Endothelial cell of umbilical vein (primary cell): Measurements from ENCODE around the gene HPCAL4. TPM values are rescaled to one million over a fixed set of nuclear protein-coding genes. Genes with fewer than 3 reads are reported as not detected.

Experiments
- BruUV-seq: library from RNA; stranded (reverse); fragments of 400-500 nt; replicated peaks from 2 replicates; lab custom pipeline; 2021; lab: Mats Ljungman, UMichigan
- CTCF ChIA-PET: fragments of 300-600, 350-600 bp; sonication (Branson Sonifier 250); formaldehyde crosslinking; loops from one replicate; lab custom pipeline; 2021; ENCODE audit warnings: antibody characterized with exemption, inconsistent platforms; lab: Charles Lee
- POLR2A ChIA-PET: fragments of 300-600, 350-600 bp; sonication (Branson Sonifier 250); formaldehyde crosslinking; loops from one replicate; lab custom pipeline; 2021; ENCODE audit warnings: antibody characterized with exemption, inconsistent platforms; lab: Charles Lee
- DNase-seq: peaks from one replicate; pipeline ENCODE4 v3.0.0-alpha.2; 2011; ENCODE audit warnings: low read depth, low spot score
- FAIRE-seq: peaks from 2 replicates; lab custom pipeline; 2011; peaks lifted over from hg19 to GRCh38; lab: Jason Lieb, UNC
- H2AFZ ChIP-seq: 2 replicates; pipeline ENCODE4 v1.6.0; 2012; ENCODE audit warnings: low read depth, low read length, control low read depth, inconsistent platforms
- H3K27ac ChIP-seq: 2 replicates; pipeline ENCODE4 v1.5.1; 2011; ENCODE audit warnings: low read depth, mild to moderate bottlenecking, control low read depth, low read length, moderate library complexity; ENCODE audit not compliant: insufficient read depth
- H3K27me3 ChIP-seq, 2 experiments: 2 replicates each; pipeline versions ENCODE4 v1.6.0 to v1.6.1; 2011; ENCODE audit warnings: low read length in 2 of 2, mixed read lengths in 1 of 2; ENCODE audit not compliant: control insufficient read depth in 2 of 2, insufficient read depth in 2 of 2
- H3K36me3 ChIP-seq, 2 experiments: 2 replicates in 1 of 2; 3 replicates in 1 of 2; pipeline ENCODE4 v1.5.1; 2011; ENCODE audit warnings: low read length in 2 of 2, mild to moderate bottlenecking in 1 of 2, moderate library complexity in 1 of 2; ENCODE audit not compliant: control insufficient read depth in 2 of 2, insufficient read depth in 2 of 2; ENCODE audit errors: extremely low read depth in 1 of 2
- H3K4me1 ChIP-seq: 3 replicates; pipeline ENCODE4 v1.5.1; 2011; ENCODE audit warnings: mild to moderate bottlenecking, low read length; ENCODE audit not compliant: control insufficient read depth, insufficient read depth; ENCODE audit errors: extremely low read depth
- H3K4me2 ChIP-seq: 2 replicates; pipeline ENCODE4 v1.6.1; 2011; ENCODE audit warnings: low read length, control low read depth, mixed read lengths; ENCODE audit not compliant: insufficient read depth
- H3K4me3 ChIP-seq, 3 experiments: fragments of 200-600 bp in 1 of 3; sonication (generic), shearing (Covaris generic) in 1 of 3; replicated peaks in 1 of 3; 2 replicates each; pipeline ENCODE4 v1.5.1; 2011 to 2016; ENCODE audit warnings: control low read depth in 3 of 3, low read length in 3 of 3, mild to moderate bottlenecking in 2 of 3, inconsistent platforms in 1 of 3, low read depth in 1 of 3, moderate library complexity in 1 of 3; ENCODE audit not compliant: insufficient read depth in 1 of 3
- H3K79me2 ChIP-seq: 2 replicates; pipeline ENCODE4 v1.6.0; 2012; ENCODE audit warnings: low read length, inconsistent platforms; ENCODE audit not compliant: control insufficient read depth, insufficient read depth
- H3K9ac ChIP-seq: replicated peaks from 2 replicates; pipeline ENCODE3; 2011; ENCODE audit warnings: low read length, control low read depth; ENCODE audit not compliant: insufficient read depth; ENCODE audit errors: extremely low read depth
- H3K9me1 ChIP-seq: replicated peaks from 3 replicates; pipeline ENCODE4 v1.6.0; 2011; ENCODE audit warnings: mild to moderate bottlenecking, low read length; ENCODE audit not compliant: control insufficient read depth, insufficient read depth; ENCODE audit errors: extremely low read depth
- H3K9me3 ChIP-seq: replicated peaks from 2 replicates; pipeline ENCODE4 v1.5.1; 2012; ENCODE audit warnings: low read length, inconsistent platforms; ENCODE audit not compliant: control insufficient read depth, insufficient read depth
- H4K20me1 ChIP-seq: replicated peaks from 2 replicates; pipeline ENCODE3; 2011; ENCODE audit warnings: mild to moderate bottlenecking, low read length; ENCODE audit not compliant: control insufficient read depth, insufficient read depth; ENCODE audit errors: extremely low read depth
- EZH2 ChIP-seq: IDR thresholded peaks from 2 replicates; pipeline ENCODE4 v1.6.1; 2012; ENCODE audit warnings: borderline replicate concordance, low read depth, mild to moderate bottlenecking, moderate library complexity, low read length, inconsistent platforms; ENCODE audit not compliant: severe bottlenecking
- FOS ChIP-seq: IDR thresholded peaks from 2 replicates; pipeline ENCODE4 v1.6.1; 2011; ENCODE audit warnings: mild to moderate bottlenecking, low read length, moderate library complexity, borderline replicate concordance; ENCODE audit not compliant: insufficient read depth
- GATA2 ChIP-seq: IDR thresholded peaks from 2 replicates; pipeline ENCODE4 v1.7.0; 2011; ENCODE audit warnings: low read depth, mild to moderate bottlenecking, moderate library complexity, mixed read lengths, low read length; ENCODE audit not compliant: insufficient read length, insufficient read depth
- JUN ChIP-seq: IDR thresholded peaks from 2 replicates; pipeline ENCODE4 v1.6.1; 2011; ENCODE audit warnings: borderline replicate concordance, low read depth; ENCODE audit not compliant: insufficient read length, insufficient read depth
- MYC ChIP-seq: IDR thresholded peaks from one replicate; pipeline ENCODE4 v1.6.1; 2011; ENCODE audit warnings: mild to moderate bottlenecking, low read depth, low read length
- POLR2A ChIP-seq: IDR thresholded peaks from 2 replicates; pipeline ENCODE4 v1.6.1; 2012; ENCODE audit warnings: low read depth, mild to moderate bottlenecking, control low read depth, low read length
- POLR2AphosphoS5 ChIP-seq: IDR thresholded peaks from 2 replicates; pipeline ENCODE4 v1.6.1; 2012; ENCODE audit warnings: low read depth, mild to moderate bottlenecking, control low read depth, low read length, moderate library complexity; ENCODE audit not compliant: insufficient read depth
- dilution Hi-C: fragments of 300-500 bp; cut with MboI; formaldehyde crosslinking; loops from one replicate; pipeline ENCODE4 v1.15.0; 2019; ENCODE audit warnings: low sequenced_read_pairs; ENCODE audit not compliant: extremely low pct_ligation_motif_present
- intact Hi-C: fragments of 100-400 bp; cut with micrococcal nuclease; formaldehyde crosslinking; loops from one replicate; pipeline ENCODE4 v1.10.0; 2022
- polyA plus RNA-seq, 4 experiments: library from polyadenylated mRNA; depleted of rRNA in 3 of 4; stranded (reverse) in 3 of 4; unstranded in 1 of 4; fragments of >200 nt; gene quantifications; 2 replicates each; pipeline versions ENCODE4 v1.2.1 to v1.2.3, GENCODE V29; 2011 to 2012; ENCODE audit warnings: missing spikeins in 1 of 4
- total RNA-seq: library from RNA; stranded (reverse); gene quantifications from 2 replicates; pipeline ENCODE4 v1.2.3, GENCODE V29; 2021
- TF ChIP-seq, protein P1 (sequence below): IDR thresholded peaks from 2 replicates; pipeline ENCODE4 v1.6.1; 2011; ENCODE audit not compliant: insufficient read depth, insufficient read length
- TF ChIP-seq, protein P2 (sequence below), 2 donors: IDR thresholded peaks; 1 replicate in 1 of 2; 2 replicates in 1 of 2; pipeline ENCODE4 v1.5.1; 2011; ENCODE audit warnings: low read length in 2 of 2, mild to moderate bottlenecking in 2 of 2, moderate library complexity in 2 of 2, control low read depth in 1 of 2, inconsistent platforms in 1 of 2, low read depth in 1 of 2; ENCODE audit not compliant: insufficient read depth in 1 of 2; ENCODE audit errors: extremely low read depth in 1 of 2

The HPCAL4 gene
- total and polyA plus RNA-seq, 2 donors (not counting 3 experiments of a cell fraction or from before 2014, with no cell fraction given), result not detected

DNA sequence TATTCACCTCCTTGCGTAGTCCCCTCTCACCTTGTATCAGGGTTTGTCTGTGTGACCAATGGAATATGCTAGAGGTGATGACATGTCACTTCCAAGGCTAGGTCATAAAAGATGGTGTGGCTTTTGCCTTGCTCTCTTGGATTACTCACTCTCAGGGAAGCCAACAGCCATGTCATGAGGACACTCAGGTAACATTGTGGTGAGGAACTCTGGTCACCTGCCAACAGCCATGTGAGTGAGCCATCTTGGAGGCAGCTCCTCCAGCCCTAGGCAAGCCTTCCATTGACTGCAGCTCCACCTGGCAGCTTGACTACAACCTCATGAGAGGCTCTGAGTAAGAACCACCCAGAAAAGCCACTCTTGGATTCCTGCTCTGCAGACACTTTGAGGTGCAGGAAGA is 40.8 kb downstream of the HPCAL4 start:
- Histone ChIP-seq H4K20me1 (no peaks in the 10 kb centered on the region), H3K9me1 (no peaks in the 10 kb centered on the region), H3K36me3 (no peaks in the 10 kb centered on the region), H3K79me2 (no peaks in the 10 kb centered on the region), H3K9me3 (no peaks in the 10 kb centered on the region), H3K9ac (no peak overlapping the region), H3K4me3 (no peak overlapping the region), H3K4me2 (no peak overlapping the region), H2AFZ (no peak overlapping the region), H3K27ac (no peak overlapping the region), H3K27me3 (peaks cover 14 to 19% of the 10 kb centered on the region in 2 experiments), H3K4me1 (no peaks in the 10 kb centered on the region)
- TF ChIP-seq GATA2 (no peak), JUN (no peak), POLR2A (no peak), EZH2 (no peak), MYC (no peak), POLR2AphosphoS5 (no peak), FOS (no peak)
- TF ChIP-seq, protein P1, sequence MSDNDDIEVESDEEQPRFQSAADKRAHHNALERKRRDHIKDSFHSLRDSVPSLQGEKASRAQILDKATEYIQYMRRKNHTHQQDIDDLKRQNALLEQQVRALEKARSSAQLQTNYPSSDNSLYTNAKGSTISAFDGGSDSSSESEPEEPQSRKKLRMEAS, result no peak
- TF ChIP-seq, protein P2, sequence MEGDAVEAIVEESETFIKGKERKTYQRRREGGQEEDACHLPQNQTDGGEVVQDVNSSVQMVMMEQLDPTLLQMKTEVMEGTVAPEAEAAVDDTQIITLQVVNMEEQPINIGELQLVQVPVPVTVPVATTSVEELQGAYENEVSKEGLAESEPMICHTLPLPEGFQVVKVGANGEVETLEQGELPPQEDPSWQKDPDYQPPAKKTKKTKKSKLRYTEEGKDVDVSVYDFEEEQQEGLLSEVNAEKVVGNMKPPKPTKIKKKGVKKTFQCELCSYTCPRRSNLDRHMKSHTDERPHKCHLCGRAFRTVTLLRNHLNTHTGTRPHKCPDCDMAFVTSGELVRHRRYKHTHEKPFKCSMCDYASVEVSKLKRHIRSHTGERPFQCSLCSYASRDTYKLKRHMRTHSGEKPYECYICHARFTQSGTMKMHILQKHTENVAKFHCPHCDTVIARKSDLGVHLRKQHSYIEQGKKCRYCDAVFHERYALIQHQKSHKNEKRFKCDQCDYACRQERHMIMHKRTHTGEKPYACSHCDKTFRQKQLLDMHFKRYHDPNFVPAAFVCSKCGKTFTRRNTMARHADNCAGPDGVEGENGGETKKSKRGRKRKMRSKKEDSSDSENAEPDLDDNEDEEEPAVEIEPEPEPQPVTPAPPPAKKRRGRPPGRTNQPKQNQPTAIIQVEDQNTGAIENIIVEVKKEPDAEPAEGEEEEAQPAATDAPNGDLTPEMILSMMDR (IDR thresholded peaks at IDR 0.05; ENCODE audit: extremely low read depth in 1 of 2, insufficient read depth in 1 of 2, low read depth in 1 of 2, low read length in 2 of 2), result no peak
- DNase-seq (no peak), FAIRE-seq (no peak)
- CTCF ChIA-PET, result interaction anchor here (5.2 kb wide), 1 partner anchor 43 kb away, joined by 64 read pairs; no protein-coding TSS in a partner anchor
- dilution Hi-C loops (no loop called here), intact Hi-C loops (loop anchor here (5.0 kb wide), 1 partner anchor 72 kb away; no protein-coding TSS in a partner anchor)
- no TSS peak for BruUV-seq
- POLR2A ChIA-PET, result no interaction called here
